Measurements from ENCODE around the gene GRIN3A. TPM values are rescaled to one million over a fixed set of nuclear protein-coding genes. Genes with fewer than 3 reads are reported as not detected.

GRIN3A gene
- total RNA-seq, 1 donor from 2014 or later, result 0.81 TPM

- DNase-seq, result no peak
- ATAC-seq (ENCODE audit: poor library complexity), result no peak
- intact Hi-C loops (cut with DNase I), result no loop called here
Observed at GRCh38 chr9:101639785-101640665, 98.4 kb downstream of the GRIN3A start.

- ATAC-seq (ENCODE audit: poor library complexity), result no peak
- intact Hi-C loops (cut with DNase I), result no loop called here
- no peak for DNase-seq
Observed at GRCh38 chr9:101639311-101639710, 99.1 kb downstream of the GRIN3A start.

- no peak for ATAC-seq (ENCODE audit: poor library complexity)
- intact Hi-C loops (cut with DNase I), result no loop called here
- no peak for DNase-seq
Observed at GRCh38 chr9:101636247-101636646, 102.2 kb downstream of the GRIN3A start.

GRCh38 chr9:101635473-101635872 lies 103.0 kb downstream of the GRIN3A start:
- no peak for ATAC-seq (ENCODE audit: poor library complexity)

GRCh38 chr9:101634741-101635409 lies 103.6 kb downstream of the GRIN3A start:
- DNase-seq, result no peak
- ATAC-seq (ENCODE audit: poor library complexity), result no peak
- intact Hi-C loops (cut with DNase I), result no loop called here

More at GRCh38 chr9:101635473-101635872, 103.0 kb downstream of the GRIN3A start:
- intact Hi-C loops (cut with DNase I), result no loop called here
- no peak for DNase-seq

GRCh38 chr9:101632611-101633010 lies 105.8 kb downstream of the GRIN3A start:
- ATAC-seq (ENCODE audit: poor library complexity) (no peak), DNase-seq (no peak)
- intact Hi-C loops (cut with DNase I), result no loop called here

- intact Hi-C loops (cut with DNase I), result no loop called here
- ATAC-seq (ENCODE audit: poor library complexity), result no peak
- DNase-seq, result no peak
Observed at GRCh38 chr9:101631892-101632291, 106.6 kb downstream of the GRIN3A start.

- intact Hi-C loops (cut with DNase I), result no loop called here
- no peak for DNase-seq
- ATAC-seq (ENCODE audit: poor library complexity), result no peak
Observed at GRCh38 chr9:101629636-101630035, 108.8 kb downstream of the GRIN3A start.

GRCh38 chr9:101628173-101628572 lies 110.3 kb downstream of the GRIN3A start:
- ATAC-seq (ENCODE audit: poor library complexity), result no peak
- intact Hi-C loops (cut with DNase I), result no loop called here
- no peak for DNase-seq

GRCh38 chr9:101626295-101626694 lies 112.2 kb downstream of the GRIN3A start:
- no peak for ATAC-seq (ENCODE audit: poor library complexity)
- no peak for DNase-seq
- intact Hi-C loops (cut with DNase I), result no loop called here

- intact Hi-C loops (cut with DNase I), result no loop called here
- DNase-seq (no peak), ATAC-seq (ENCODE audit: poor library complexity) (no peak)
Observed at GRCh38 chr9:101625876-101626275, 112.6 kb downstream of the GRIN3A start.

GRCh38 chr9:101620452-101620851 lies 118.0 kb downstream of the GRIN3A start:
- intact Hi-C loops (cut with DNase I), result no loop called here
- DNase-seq (no peak), ATAC-seq (ENCODE audit: poor library complexity) (no peak)

GRCh38 chr9:101618698-101619097 lies 119.7 kb downstream of the GRIN3A start:
- ATAC-seq (ENCODE audit: poor library complexity), result no peak
- no peak for DNase-seq

GRCh38 chr9:101605547-101605946 lies 132.9 kb downstream of the GRIN3A start:
- DNase-seq (no peak), ATAC-seq (ENCODE audit: poor library complexity) (no peak)
- intact Hi-C loops (cut with DNase I), result no loop called here

More at GRCh38 chr9:101618698-101619097, 119.7 kb downstream of the GRIN3A start:
- intact Hi-C loops (cut with DNase I), result no loop called here

- DNase-seq (no peak), ATAC-seq (ENCODE audit: poor library complexity) (no peak)
- intact Hi-C loops (cut with DNase I), result no loop called here
Observed at GRCh38 chr9:101604296-101604695, 134.2 kb downstream of the GRIN3A start.

- no peak for DNase-seq
- ATAC-seq (ENCODE audit: poor library complexity), result peak; percentile 68
- intact Hi-C loops (cut with DNase I), result no loop called here
Observed at GRCh38 chr9:101601904-101602765, 136.3 kb downstream of the GRIN3A start.

- intact Hi-C loops (cut with DNase I), result no loop called here
- no peak for ATAC-seq (ENCODE audit: poor library complexity)
- no peak for DNase-seq
Observed at GRCh38 chr9:101594796-101595195, 143.7 kb downstream of the GRIN3A start, which contains the start of gene PPP3R2. PPP3R2 (minus strand) TSS chr9:101594969; CDS start chr9:101594921, 48 bp downstream.

GRCh38 chr9:101593345-101593744 lies 145.1 kb downstream of the GRIN3A start:
- intact Hi-C loops (cut with DNase I), result no loop called here
- no peak for ATAC-seq (ENCODE audit: poor library complexity)
- DNase-seq, result no peak

- ATAC-seq (ENCODE audit: poor library complexity), result no peak
- no peak for DNase-seq
- intact Hi-C loops (cut with DNase I), result no loop called here
Observed at GRCh38 chr9:101592788-101593187, 145.7 kb downstream of the GRIN3A start.
